Measurements from ENCODE around the gene STAT5A. TPM values are rescaled to one million over a fixed set of nuclear protein-coding genes. Genes with fewer than 3 reads are reported as not detected.

Gene STAT5A
- polyA plus RNA-seq, 1 of the 3 experiments (the other 2 are of a cell fraction), result 2.3 TPM

- peaks cover 6% of the 10 kb centered on the region; the same call in 1 of the 2 replicates for H4K20me1 ChIP-seq (ENCODE audit: insufficient read depth)
- no peak overlapping the region for H3K9ac ChIP-seq
- H3K27ac ChIP-seq (ENCODE audit: low read depth in 2 of 2, low read length in 1 of 2), result peak overlapping the region in 1 of 2 experiments; percentile 66; a peak in 2 of 4 replicates
- no peaks in the 10 kb centered on the region for H3K27me3 ChIP-seq (ENCODE audit: insufficient read depth)
- peaks cover 64% of the 10 kb centered on the region for H3K79me2 ChIP-seq (ENCODE audit: insufficient read depth)
- H3K9me3 ChIP-seq, result no peaks in the 10 kb centered on the region
- H3K4me2 ChIP-seq, result no peak overlapping the region
- peaks cover 6 to 11% of the 10 kb centered on the region in 2 experiments; a peak in 3 of 4 replicates for H3K4me1 ChIP-seq (ENCODE audit: control insufficient read depth in 1 of 2, insufficient read depth in 2 of 2, low read depth in 1 of 2, low read length in 1 of 2)
- POLR2A ChIA-PET, result no interaction called here
- WGBS (ENCODE audit: low lambda C conversion rate), result 96% methylated on average over 5 of the region's 5 CpGs
- CTCF ChIA-PET, result no interaction called here
- 0 out of 2 replicates have a peak, but pooled peaks have one; percentile 7 for TF ChIP-seq PBX3 (IDR thresholded peaks at IDR 0.05)
- no peak for TF ChIP-seq JUND (IDR thresholded peaks at IDR 0.05)
- DNase-seq, result no peak
- H3F3A ChIP-seq (replicated peaks; ENCODE audit: insufficient read depth), result peaks cover 15% of the 10 kb centered on the region
- no peaks in the 10 kb centered on the region for H3K36me3 ChIP-seq (replicated peaks in 1 of 2; ENCODE audit: control insufficient read depth in 1 of 2, insufficient read depth in 2 of 2, low read length in 1 of 2)
- H2AFZ ChIP-seq (ENCODE audit: low read depth), result no peak overlapping the region
- no peaks in the 10 kb centered on the region for H3K9me2 ChIP-seq
- no peak overlapping the region for H3K4me3 ChIP-seq (ENCODE audit: low read depth in 2 of 2, low read length in 1 of 2)
Measured at GRCh38 chr17:42253578-42253977, 34.7 kb upstream of the STAT5A start.

GRCh38 chr17:42255445-42255844 lies 32.9 kb upstream of the STAT5A start:
- H3K27ac ChIP-seq (ENCODE audit: low read depth in 2 of 2, low read length in 1 of 2), result no peak overlapping the region
- ChIA-PET CTCF (no interaction called here), POLR2A (no interaction called here)

More at GRCh38 chr17:42255445-42255844, 32.9 kb upstream of the STAT5A start:
- Histone ChIP-seq H3K9me3 (no peaks in the 10 kb centered on the region), H4K20me1 (ENCODE audit: insufficient read depth) (peaks cover 10% of the 10 kb centered on the region; the same call in 1 of the 2 replicates), H3K36me3 (replicated peaks in 1 of 2; ENCODE audit: control insufficient read depth in 1 of 2, insufficient read depth in 2 of 2, low read length in 1 of 2) (no peaks in the 10 kb centered on the region), H2AFZ (ENCODE audit: low read depth) (no peak overlapping the region), H3K4me2 (no peak overlapping the region), H3K4me3 (ENCODE audit: low read depth in 2 of 2, low read length in 1 of 2) (no peak overlapping the region), H3K79me2 (ENCODE audit: insufficient read depth) (peaks cover 48% of the 10 kb centered on the region), H3K9me2 (no peaks in the 10 kb centered on the region), H3K9ac (no peak overlapping the region), H3F3A (replicated peaks; ENCODE audit: insufficient read depth) (peaks cover 15% of the 10 kb centered on the region), H3K4me1 (ENCODE audit: control insufficient read depth in 1 of 2, insufficient read depth in 2 of 2, low read depth in 1 of 2, low read length in 1 of 2) (peaks cover 0 to 6% of the 10 kb centered on the region in 2 experiments; a peak in 1 of 4 replicates), H3K27me3 (ENCODE audit: insufficient read depth) (no peaks in the 10 kb centered on the region)
- WGBS (ENCODE audit: low lambda C conversion rate), result 95% methylated on average over 8 of the region's 8 CpGs
- TF ChIP-seq TCF12 (IDR thresholded peaks at IDR 0.05) (no peak), FOXJ3 (CRISPR knock-in tag; IDR thresholded peaks at IDR 0.05) (no peak), CTCF (IDR thresholded peaks at IDR 0.05) (no peak), MEF2A (IDR thresholded peaks at IDR 0.05; ENCODE audit: borderline replicate concordance, low read depth) (no peak), JUND (IDR thresholded peaks at IDR 0.05) (no peak), POLR2AphosphoS5 (IDR thresholded peaks at IDR 0.05; ENCODE audit: low read depth, low read length) (no peak), NRF1 (IDR thresholded peaks at IDR 0.05; ENCODE audit: low read depth, low read length) (no peak), RFX5 (IDR thresholded peaks at IDR 0.05; ENCODE audit: low read length) (no peak), MXI1 (IDR thresholded peaks at IDR 0.05; ENCODE audit: low read depth, low read length) (no peak), REST (IDR thresholded peaks at IDR 0.05; ENCODE audit: low read depth, low read length) (no peak), ELF1 (IDR thresholded peaks at IDR 0.05) (no peak), TAF1 (IDR thresholded peaks at IDR 0.05; ENCODE audit: borderline replicate concordance, low read depth, low read length) (no peak)
- no peak for DNase-seq
